GM19351 (cell line): ENCODE measurements around the gene WWOX.

Experiments used
- ATAC-seq: cut with Tn5 transposase; IDR thresholded peaks from one replicate; pipeline ENCODE4 v1.9.1; 2021; ENCODE audit warnings: mild to moderate bottlenecking, moderate library complexity; ENCODE audit not compliant: unreplicated experiment

WWOX gene

DNA sequence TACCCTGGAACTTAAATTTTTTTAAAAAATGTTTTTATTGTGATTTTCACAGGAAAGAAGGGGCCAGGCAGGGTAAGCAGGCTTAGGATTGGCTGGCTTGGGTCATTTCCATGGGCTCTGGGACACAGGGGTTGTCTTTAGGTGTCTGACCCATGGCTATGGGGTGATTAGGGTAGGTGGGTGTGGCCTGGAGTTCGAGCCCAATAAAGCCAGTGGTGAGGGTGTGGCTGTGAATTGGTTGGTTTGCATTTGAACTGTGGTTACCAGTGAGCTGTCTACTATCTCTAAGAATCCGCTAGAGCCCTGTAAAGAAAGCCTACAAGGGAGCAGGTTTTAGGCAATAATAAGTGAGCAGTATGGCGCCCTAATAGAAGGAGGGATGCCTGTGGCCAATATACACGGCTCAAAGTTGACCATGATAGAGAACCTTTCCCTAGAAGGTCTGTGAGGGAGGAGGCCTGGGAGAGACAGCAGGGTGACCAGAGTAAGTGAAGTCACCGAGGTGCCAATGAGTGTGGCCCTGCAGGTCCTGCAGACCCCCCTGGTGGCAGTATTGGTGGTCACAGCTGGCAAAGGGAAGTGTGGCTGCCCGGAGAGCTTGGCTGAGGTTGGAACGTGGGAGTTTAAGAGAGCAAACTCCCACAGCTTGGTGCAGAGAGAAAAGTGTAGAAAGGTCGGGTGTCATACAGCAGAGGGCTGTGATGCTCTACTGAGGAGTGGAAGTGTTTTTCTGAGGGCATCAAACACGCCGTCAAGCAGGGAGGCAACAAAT, 454.0 kb downstream of the WWOX start:
- no peak for ATAC-seq

DNA sequence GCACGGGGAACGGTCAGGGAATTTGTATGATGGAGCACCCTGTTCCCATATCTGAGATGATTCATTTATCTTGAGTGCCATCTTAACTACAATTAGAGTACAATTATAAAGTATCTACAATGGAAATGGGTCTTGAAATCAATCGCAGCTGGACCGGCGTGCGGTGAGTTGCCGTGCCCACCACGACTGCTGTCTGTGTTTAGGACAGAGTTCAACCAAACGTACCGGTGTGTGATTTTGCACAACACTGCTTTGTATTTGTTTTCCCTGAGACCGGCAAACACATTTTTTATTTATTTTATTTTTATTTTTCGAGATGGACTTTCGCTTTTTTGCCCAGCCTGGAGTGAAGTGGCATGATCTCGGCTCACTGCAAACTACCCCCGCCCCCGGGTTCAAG, 457.0 kb downstream of the WWOX start:
- no peak for ATAC-seq

DNA sequence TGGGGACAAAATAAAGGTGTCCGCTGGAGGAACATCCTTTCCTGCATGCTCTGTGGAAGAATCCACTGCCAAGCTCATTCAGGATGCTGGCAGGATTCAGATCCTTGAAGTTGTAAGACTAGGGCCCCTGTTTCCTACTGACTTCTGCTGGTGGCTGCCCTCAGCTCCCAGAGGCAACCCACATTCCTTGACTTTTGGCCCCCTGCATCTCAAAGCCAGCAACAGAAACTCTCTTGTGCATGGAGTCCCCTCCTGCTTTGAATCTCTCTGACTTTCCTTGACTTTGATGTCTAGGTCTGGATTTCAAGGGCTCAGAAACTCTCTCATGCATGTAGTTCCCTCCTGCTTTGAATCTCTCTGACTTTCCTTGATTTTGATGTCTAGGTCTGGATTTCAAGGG, 461.5 kb downstream of the WWOX start:
- no peak for ATAC-seq

DNA sequence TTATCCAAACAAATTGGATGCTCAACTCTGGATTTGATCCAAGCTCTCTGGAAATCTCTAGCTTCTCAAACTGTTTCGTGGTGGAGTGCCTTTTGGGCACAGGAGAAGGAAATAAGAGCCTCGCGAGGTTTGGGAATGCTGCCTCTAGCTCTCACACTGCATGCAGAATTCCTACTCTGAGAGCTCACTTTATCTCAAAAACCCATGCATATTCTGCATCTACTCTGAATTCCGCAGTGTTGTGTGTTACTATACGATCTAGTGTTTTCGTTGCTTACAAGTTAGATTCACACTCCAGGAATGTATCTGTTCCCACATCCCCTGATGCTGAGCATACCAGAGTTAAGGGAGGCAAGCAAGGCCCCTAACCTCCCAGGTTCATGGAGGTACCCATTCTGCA, 462.7 kb downstream of the WWOX start:
- ATAC-seq, result no peak

GRCh38 chr16:78562650-78563049, 463.2 kb downstream of the WWOX start:
- no peak for ATAC-seq

- no peak for ATAC-seq
Observed at GRCh38 chr16:78563905-78564304, 464.5 kb downstream of the WWOX start.

GRCh38 chr16:78566397-78567073, 467.1 kb downstream of the WWOX start:
- ATAC-seq, result no peak

GRCh38 chr16:78570399-78571141, 471.1 kb downstream of the WWOX start:
- ATAC-seq, result peak; percentile 45

- no peak for ATAC-seq
Observed at GRCh38 chr16:78571434-78571833, 472.0 kb downstream of the WWOX start.

GRCh38 chr16:78571898-78572358, 472.5 kb downstream of the WWOX start:
- ATAC-seq, result no peak

- ATAC-seq, result peak; percentile 43
Observed at GRCh38 chr16:78574571-78574970, 475.1 kb downstream of the WWOX start.

GRCh38 chr16:78576941-78577340, 477.5 kb downstream of the WWOX start:
- ATAC-seq, result no peak

DNA sequence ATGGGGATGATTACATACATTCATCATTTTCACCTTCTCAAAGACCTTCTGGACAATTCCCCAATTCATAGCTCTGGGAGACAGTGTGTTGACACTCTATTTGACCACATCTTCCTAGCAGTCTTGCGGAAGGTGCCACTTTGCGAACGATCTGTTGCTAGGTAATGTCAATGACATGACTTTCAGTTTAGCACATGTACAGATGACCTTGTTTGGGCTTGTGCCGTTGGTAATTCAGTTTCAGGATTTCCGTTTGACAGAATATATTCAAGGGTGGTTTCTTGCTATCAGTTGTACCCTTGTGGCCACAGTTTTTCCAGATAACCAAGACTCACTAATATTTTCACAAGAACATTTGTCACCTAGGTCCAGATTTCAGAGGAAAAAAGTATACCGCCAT, 478.2 kb downstream of the WWOX start:
- no peak for ATAC-seq

DNA sequence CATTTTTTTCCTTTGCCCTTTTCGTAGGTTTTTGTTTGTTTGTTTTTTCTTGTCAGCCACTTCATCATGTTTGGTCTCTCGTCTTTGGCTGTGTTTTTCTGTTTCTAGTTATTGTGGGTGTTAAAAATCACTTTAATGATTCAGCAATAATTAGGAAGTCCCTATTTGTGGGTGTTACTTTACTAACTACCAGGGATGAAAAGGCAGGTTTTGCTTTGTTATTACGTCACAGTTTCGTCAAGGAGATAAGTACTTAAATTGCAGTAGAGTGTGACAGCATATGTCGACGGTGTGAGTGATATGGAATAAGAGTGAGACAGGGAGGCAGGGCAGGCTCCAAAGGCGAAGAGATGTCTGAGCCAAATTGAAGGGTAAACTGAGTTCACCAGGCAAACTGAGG, 479.6 kb downstream of the WWOX start:
- ATAC-seq, result no peak

GRCh38 chr16:78583441-78583840, 484.0 kb downstream of the WWOX start:
- ATAC-seq, result no peak

- ATAC-seq, result no peak
Observed at GRCh38 chr16:78584213-78584860, 484.9 kb downstream of the WWOX start.

DNA sequence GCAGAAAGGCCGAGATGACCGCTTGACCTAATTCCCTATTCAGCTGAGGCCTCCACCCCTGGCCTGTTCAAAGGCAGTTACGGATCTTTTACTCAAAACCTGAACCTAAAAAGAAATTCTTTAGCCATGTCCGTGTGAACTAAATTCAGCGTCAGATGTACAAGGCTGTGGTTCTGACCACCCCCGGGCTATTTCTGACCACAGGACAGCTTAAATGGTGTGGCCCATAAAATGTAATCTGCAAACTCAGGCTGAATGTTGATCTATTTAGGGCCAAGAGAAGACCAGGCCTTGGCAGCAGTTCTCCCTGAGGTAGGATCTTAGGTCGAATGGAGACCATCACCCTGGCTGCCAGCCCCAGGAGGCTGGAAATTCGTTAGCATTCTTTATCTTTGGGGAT, 485.5 kb downstream of the WWOX start:
- no peak for ATAC-seq

DNA sequence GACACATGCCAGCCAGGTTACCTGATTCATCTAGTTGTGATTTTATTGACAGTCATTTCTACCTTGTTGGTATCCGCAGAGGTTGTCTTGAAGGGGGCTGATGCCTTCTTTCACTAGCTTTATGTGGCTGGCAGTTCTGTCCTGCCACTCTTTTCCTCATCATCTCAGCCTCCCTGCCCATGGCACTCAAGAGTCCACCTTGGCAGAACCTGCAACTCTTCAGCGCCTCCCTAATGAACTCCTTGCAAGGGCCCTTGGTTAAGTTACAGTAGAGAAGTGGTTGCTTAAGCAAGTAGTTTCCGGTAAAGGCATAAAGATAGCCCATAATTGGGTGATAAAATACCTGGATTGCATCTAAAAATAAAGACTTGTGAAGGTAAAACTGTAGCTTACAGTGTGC, 489.9 kb downstream of the WWOX start:
- ATAC-seq, result no peak

- ATAC-seq, result no peak
Observed at GRCh38 chr16:78591682-78592103, 492.2 kb downstream of the WWOX start.

GRCh38 chr16:78592111-78592510, 492.7 kb downstream of the WWOX start:
- no peak for ATAC-seq

- ATAC-seq, result no peak
Observed at GRCh38 chr16:78593352-78593751, 493.9 kb downstream of the WWOX start.
